ENCODE data around the gene RBM47. TPM values are rescaled to one million over a fixed set of nuclear protein-coding genes. Genes with fewer than 3 reads are reported as not detected.

Gene RBM47
- total RNA-seq, 1 donor from 2014 or later = 0.98 TPM

- TF ChIP-seq, protein P1, sequence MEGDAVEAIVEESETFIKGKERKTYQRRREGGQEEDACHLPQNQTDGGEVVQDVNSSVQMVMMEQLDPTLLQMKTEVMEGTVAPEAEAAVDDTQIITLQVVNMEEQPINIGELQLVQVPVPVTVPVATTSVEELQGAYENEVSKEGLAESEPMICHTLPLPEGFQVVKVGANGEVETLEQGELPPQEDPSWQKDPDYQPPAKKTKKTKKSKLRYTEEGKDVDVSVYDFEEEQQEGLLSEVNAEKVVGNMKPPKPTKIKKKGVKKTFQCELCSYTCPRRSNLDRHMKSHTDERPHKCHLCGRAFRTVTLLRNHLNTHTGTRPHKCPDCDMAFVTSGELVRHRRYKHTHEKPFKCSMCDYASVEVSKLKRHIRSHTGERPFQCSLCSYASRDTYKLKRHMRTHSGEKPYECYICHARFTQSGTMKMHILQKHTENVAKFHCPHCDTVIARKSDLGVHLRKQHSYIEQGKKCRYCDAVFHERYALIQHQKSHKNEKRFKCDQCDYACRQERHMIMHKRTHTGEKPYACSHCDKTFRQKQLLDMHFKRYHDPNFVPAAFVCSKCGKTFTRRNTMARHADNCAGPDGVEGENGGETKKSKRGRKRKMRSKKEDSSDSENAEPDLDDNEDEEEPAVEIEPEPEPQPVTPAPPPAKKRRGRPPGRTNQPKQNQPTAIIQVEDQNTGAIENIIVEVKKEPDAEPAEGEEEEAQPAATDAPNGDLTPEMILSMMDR (IDR thresholded peaks at IDR 0.05; ENCODE audit: partially characterized antibody, unreplicated experiment) = no peak
- Mint-ChIP-seq H3K36me3 (ENCODE audit: unreplicated experiment) (no peaks in the 10 kb centered on the region), H3K4me3 (ENCODE audit: unreplicated experiment) (no peak overlapping the region), H3K27me3 (ENCODE audit: unreplicated experiment) (peaks cover 3% of the 10 kb centered on the region), H3K4me1 (ENCODE audit: low read depth, unreplicated experiment) (no peaks in the 10 kb centered on the region), H3K27ac (ENCODE audit: unreplicated experiment) (no peak overlapping the region), H3K9me3 (ENCODE audit: unreplicated experiment) (no peaks in the 10 kb centered on the region)
- no peak for DNase-seq
Observed at GRCh38 chr4:40526741-40527140, 102.9 kb downstream of the RBM47 start.

DNA sequence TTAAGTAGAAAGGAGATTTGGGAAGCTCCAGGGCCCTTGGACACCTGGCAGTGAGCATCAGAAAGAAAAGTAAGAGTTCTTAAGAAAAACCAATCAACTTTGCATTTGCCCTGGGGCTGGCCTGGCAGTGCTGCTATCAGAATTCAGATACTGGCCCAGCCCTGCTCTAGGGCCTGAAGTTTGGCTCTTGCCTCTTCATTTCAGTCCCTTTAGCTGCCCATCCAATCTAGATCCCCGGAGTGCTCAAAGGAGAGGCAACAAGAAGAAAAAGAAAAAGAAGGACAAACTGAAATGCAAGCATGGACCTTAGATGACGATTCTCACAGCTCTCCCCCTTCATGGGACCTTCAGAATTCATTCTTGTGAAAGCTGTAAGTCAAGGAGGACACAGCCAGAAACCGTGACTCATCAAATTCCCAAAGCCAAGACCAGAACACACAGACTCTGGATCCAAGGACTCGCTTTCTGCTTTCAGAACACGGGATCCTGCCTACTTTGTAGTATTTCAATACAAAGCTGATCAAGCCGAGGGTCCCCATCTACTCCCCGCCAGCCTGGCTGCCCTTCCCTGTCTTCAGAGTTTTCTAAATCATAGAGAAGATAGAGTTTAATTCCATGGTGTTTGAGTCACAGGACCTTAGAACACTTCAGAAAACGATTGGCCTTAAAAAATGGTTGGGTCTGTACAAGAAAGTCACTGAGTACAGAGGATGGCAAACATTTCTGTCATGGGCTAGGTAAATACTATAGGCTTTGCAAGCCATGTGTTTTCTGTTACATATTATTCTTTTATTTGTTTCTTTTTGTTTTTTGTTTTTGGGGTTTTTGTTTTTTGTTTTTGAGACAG, 103.7 kb downstream of the RBM47 start:
- Mint-ChIP-seq H3K4me3 (ENCODE audit: unreplicated experiment) (no peak overlapping the region), H3K27ac (ENCODE audit: unreplicated experiment) (no peak overlapping the region), H3K4me1 (ENCODE audit: low read depth, unreplicated experiment) (no peaks in the 10 kb centered on the region), H3K27me3 (ENCODE audit: unreplicated experiment) (peaks cover 2% of the 10 kb centered on the region), H3K36me3 (ENCODE audit: unreplicated experiment) (no peaks in the 10 kb centered on the region), H3K9me3 (ENCODE audit: unreplicated experiment) (no peaks in the 10 kb centered on the region)
- TF ChIP-seq, protein P1 (IDR thresholded peaks at IDR 0.05; ENCODE audit: partially characterized antibody, unreplicated experiment) = no peak
- no peak for DNase-seq

DNA sequence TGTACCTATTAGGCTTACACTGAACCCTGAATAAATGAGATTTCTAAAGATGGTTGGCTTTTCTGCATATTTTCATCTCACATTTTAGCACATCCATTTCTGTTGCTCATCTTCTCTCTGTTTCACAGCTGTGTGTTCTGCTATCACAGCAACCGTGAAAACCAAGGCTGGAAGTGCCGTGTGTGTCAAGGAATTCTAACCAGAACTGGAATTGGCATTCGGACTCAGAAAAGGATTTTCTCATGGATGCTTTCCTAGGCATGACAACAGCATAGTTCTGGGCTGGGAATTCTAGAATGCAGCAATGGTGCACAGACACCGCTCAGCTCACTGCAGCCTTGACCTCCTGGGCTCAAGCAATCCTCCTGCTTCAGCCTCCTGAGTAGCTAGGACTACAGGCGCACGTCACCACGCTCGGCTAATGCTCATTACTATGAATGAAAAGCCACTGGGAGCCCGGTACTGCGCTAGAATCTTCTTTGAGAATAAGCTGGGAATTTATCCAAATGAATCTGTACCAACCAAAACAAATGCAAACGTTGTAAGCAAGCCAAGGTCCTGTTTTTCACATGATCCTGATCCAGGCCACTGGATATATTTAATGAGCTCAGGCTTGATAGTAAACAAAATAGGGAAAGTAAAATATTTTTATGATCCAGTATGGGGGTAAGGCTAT, 105.2 kb downstream of the RBM47 start:
- no peaks in the 10 kb centered on the region for H3K36me3 Mint-ChIP-seq (ENCODE audit: unreplicated experiment)
- no peak overlapping the region for H3K27ac Mint-ChIP-seq (ENCODE audit: unreplicated experiment)
- H3K9me3 Mint-ChIP-seq (ENCODE audit: unreplicated experiment) = no peaks in the 10 kb centered on the region
- no peak overlapping the region for H3K4me3 Mint-ChIP-seq (ENCODE audit: unreplicated experiment)
- H3K27me3 Mint-ChIP-seq (ENCODE audit: unreplicated experiment) = peaks cover 2% of the 10 kb centered on the region
- DNase-seq = no peak
- TF ChIP-seq, protein P1 (IDR thresholded peaks at IDR 0.05; ENCODE audit: partially characterized antibody, unreplicated experiment) = no peak
- peaks cover 2% of the 10 kb centered on the region for H3K4me1 Mint-ChIP-seq (ENCODE audit: low read depth, unreplicated experiment)

DNA sequence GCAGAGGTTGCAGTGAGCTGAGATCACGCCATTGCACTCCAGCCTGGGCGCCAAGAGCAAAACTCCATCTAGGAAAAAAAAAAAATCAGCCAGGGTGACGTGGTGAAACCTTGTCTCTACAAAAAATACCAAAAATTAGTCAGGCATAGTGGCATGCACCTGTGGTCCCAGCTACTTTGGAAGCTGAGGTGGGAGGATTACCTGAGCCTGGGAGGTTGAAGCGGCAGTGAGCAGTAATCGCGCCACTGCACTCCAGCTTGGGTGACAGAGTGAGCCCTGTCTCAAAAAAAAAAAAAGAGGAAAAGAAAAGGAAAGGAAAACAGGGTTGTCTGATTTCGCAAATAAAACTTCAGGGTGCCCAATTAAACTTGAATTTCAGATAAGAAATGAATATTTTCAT, 106.1 kb downstream of the RBM47 start:
- no peak overlapping the region for H3K27ac Mint-ChIP-seq (ENCODE audit: unreplicated experiment)
- H3K4me1 Mint-ChIP-seq (ENCODE audit: low read depth, unreplicated experiment) = peaks cover 2% of the 10 kb centered on the region
- H3K9me3 Mint-ChIP-seq (ENCODE audit: unreplicated experiment) = no peaks in the 10 kb centered on the region
- DNase-seq = no peak
- TF ChIP-seq, protein P1 (IDR thresholded peaks at IDR 0.05; ENCODE audit: partially characterized antibody, unreplicated experiment) = no peak
- H3K36me3 Mint-ChIP-seq (ENCODE audit: unreplicated experiment) = no peaks in the 10 kb centered on the region
- peaks cover 2% of the 10 kb centered on the region for H3K27me3 Mint-ChIP-seq (ENCODE audit: unreplicated experiment)
- H3K4me3 Mint-ChIP-seq (ENCODE audit: unreplicated experiment) = no peak overlapping the region

- DNase-seq = no peak
- Mint-ChIP-seq H3K36me3 (ENCODE audit: unreplicated experiment) (no peaks in the 10 kb centered on the region), H3K4me1 (ENCODE audit: low read depth, unreplicated experiment) (peaks cover 2% of the 10 kb centered on the region), H3K9me3 (ENCODE audit: unreplicated experiment) (no peaks in the 10 kb centered on the region), H3K27me3 (ENCODE audit: unreplicated experiment) (peaks cover 1% of the 10 kb centered on the region), H3K4me3 (ENCODE audit: unreplicated experiment) (no peak overlapping the region), H3K27ac (ENCODE audit: unreplicated experiment) (no peak overlapping the region)
- TF ChIP-seq, protein P1 (IDR thresholded peaks at IDR 0.05; ENCODE audit: partially characterized antibody, unreplicated experiment) = no peak
Observed at GRCh38 chr4:40521957-40522356, 107.7 kb downstream of the RBM47 start.

Data from glutamatergic neuron (in vitro differentiated cells).